GM21786 (cell line): ENCODE measurements around the gene NDUFB8.

Source experiments
- ATAC-seq: cut with Tn5 transposase; IDR thresholded peaks from one replicate; pipeline ENCODE4 v1.9.1; 2021; ENCODE audit not compliant: unreplicated experiment

Gene NDUFB8

GRCh38 chr10:100507357-100507732 is 22.3 kb downstream of the NDUFB8 start:
- no peak for ATAC-seq

- no peak for ATAC-seq
Observed at GRCh38 chr10:100506596-100507356, 22.9 kb downstream of the NDUFB8 start.

- no peak for ATAC-seq
Observed at GRCh38 chr10:100505164-100505563, 24.5 kb downstream of the NDUFB8 start.

- no peak for ATAC-seq
Observed at GRCh38 chr10:100504096-100504495, 25.6 kb downstream of the NDUFB8 start.

GRCh38 chr10:100502926-100503494 is 26.7 kb downstream of the NDUFB8 start:
- no peak for ATAC-seq

- no peak for ATAC-seq
Observed at GRCh38 chr10:100501423-100501822, 28.2 kb downstream of the NDUFB8 start.

GRCh38 chr10:100498059-100498458 is 31.6 kb downstream of the NDUFB8 start:
- ATAC-seq: no peak

GRCh38 chr10:100496567-100496966 is 33.1 kb downstream of the NDUFB8 start:
- no peak for ATAC-seq

- ATAC-seq: no peak
Observed at GRCh38 chr10:100490531-100490930, 39.1 kb downstream of the NDUFB8 start.

- no peak for ATAC-seq
Observed at GRCh38 chr10:100489396-100489795, 40.3 kb downstream of the NDUFB8 start.

GRCh38 chr10:100487529-100487928 is 42.1 kb downstream of the NDUFB8 start:
- ATAC-seq: no peak

GRCh38 chr10:100485801-100486495 is 43.7 kb downstream of the NDUFB8 start:
- ATAC-seq: no peak

- no peak for ATAC-seq
Observed at GRCh38 chr10:100485366-100485765, 44.3 kb downstream of the NDUFB8 start.

GRCh38 chr10:100483876-100484666 is 45.6 kb downstream of the NDUFB8 start:
- no peak for ATAC-seq

GRCh38 chr10:100482834-100483185 is 46.9 kb downstream of the NDUFB8 start:
- ATAC-seq: no peak

GRCh38 chr10:100482181-100482833 is 47.4 kb downstream of the NDUFB8 start:
- ATAC-seq: peak; percentile 45

GRCh38 chr10:100481462-100482081 is 48.1 kb downstream of the NDUFB8 start:
- peak; percentile 98 for ATAC-seq

- ATAC-seq: no peak
Observed at GRCh38 chr10:100480002-100480401, 49.7 kb downstream of the NDUFB8 start.

GRCh38 chr10:100479037-100479436 is 50.6 kb downstream of the NDUFB8 start:
- ATAC-seq: no peak

GRCh38 chr10:100477970-100478369 is 51.7 kb downstream of the NDUFB8 start:
- no peak for ATAC-seq
